ENCODE measurements around the gene SYK.

DNA sequence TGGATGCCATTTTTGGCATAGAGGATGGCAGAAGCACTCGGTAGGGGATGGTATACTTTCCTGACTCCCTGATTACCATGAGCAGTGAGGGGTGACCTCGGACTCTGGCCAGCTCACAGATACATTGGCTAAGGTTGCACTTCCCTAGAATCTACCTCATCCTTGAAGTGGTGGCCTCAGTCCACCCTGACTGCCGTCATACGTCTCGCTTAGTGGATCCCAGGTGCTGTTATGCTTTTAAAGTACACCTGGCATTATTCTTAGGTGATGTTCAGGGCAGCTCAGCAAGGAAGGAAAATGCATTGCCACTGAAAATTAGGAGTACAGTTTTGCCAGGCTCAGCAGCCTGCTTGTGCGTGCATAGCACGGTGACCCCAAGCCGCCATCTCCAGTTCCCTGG lies 87.3 kb downstream of the SYK start:
- TF ChIP-seq POLR2A (IDR thresholded peaks at IDR 0.05; ENCODE audit: extremely low read depth, insufficient read length), result no peak
- TF ChIP-seq, protein P1, sequence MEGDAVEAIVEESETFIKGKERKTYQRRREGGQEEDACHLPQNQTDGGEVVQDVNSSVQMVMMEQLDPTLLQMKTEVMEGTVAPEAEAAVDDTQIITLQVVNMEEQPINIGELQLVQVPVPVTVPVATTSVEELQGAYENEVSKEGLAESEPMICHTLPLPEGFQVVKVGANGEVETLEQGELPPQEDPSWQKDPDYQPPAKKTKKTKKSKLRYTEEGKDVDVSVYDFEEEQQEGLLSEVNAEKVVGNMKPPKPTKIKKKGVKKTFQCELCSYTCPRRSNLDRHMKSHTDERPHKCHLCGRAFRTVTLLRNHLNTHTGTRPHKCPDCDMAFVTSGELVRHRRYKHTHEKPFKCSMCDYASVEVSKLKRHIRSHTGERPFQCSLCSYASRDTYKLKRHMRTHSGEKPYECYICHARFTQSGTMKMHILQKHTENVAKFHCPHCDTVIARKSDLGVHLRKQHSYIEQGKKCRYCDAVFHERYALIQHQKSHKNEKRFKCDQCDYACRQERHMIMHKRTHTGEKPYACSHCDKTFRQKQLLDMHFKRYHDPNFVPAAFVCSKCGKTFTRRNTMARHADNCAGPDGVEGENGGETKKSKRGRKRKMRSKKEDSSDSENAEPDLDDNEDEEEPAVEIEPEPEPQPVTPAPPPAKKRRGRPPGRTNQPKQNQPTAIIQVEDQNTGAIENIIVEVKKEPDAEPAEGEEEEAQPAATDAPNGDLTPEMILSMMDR (IDR thresholded peaks at IDR 0.05; ENCODE audit: low read depth, low read length), result no peak
- TF ChIP-seq MYC (IDR thresholded peaks at IDR 0.05; ENCODE audit: low read depth, low read length), result no peak
- TF ChIP-seq, protein P2, sequence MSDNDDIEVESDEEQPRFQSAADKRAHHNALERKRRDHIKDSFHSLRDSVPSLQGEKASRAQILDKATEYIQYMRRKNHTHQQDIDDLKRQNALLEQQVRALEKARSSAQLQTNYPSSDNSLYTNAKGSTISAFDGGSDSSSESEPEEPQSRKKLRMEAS (IDR thresholded peaks at IDR 0.05; ENCODE audit: low read depth, low read length), result no peak

All from NB4 (cell line).